ENCODE data around the gene MIF4GD. TPM values are rescaled to one million over a fixed set of nuclear protein-coding genes. Genes with fewer than 3 reads are reported as not detected.
A peak's percentile ranks its signal among the peaks of the same experiment; 100 is the strongest.

The MIF4GD gene
- total RNA-seq, 1 experiment from 2014 or later = 25.7 TPM

- H3K9me3 Mint-ChIP-seq (ENCODE audit: low read depth, unreplicated experiment) = no peaks in the 10 kb centered on the region
- CTCF ChIA-PET = no interaction called here
- no peak overlapping the region for H3K4me3 Mint-ChIP-seq (ENCODE audit: low read depth, unreplicated experiment)
- no peaks in the 10 kb centered on the region for H3K27me3 Mint-ChIP-seq (ENCODE audit: unreplicated experiment)
- peaks cover 63% of the 10 kb centered on the region for H3K36me3 Mint-ChIP-seq (ENCODE audit: insufficient read depth, unreplicated experiment)
- peaks cover 8% of the 10 kb centered on the region for H3K4me1 Mint-ChIP-seq (ENCODE audit: low read depth, unreplicated experiment)
- DNase-seq = no peak
- no TSS peak for BruUV-seq (replicated peaks)
- TF ChIP-seq CTCF (IDR thresholded peaks at IDR 0.05; ENCODE audit: unreplicated experiment) = no peak
- no peak overlapping the region for H3K27ac Mint-ChIP-seq (ENCODE audit: unreplicated experiment)
- intact Hi-C loops (cut with micrococcal nuclease; ENCODE audit: unreplicated experiment) = no loop called here
Measured at GRCh38 chr17:75242461-75243042, 28.5 kb downstream of the MIF4GD start.

GRCh38 chr17:75241996-75242460, 29.0 kb downstream of the MIF4GD start:
- BruUV-seq (replicated peaks) = no TSS peak
- no peak for TF ChIP-seq CTCF (IDR thresholded peaks at IDR 0.05; ENCODE audit: unreplicated experiment)
- H3K36me3 Mint-ChIP-seq (ENCODE audit: insufficient read depth, unreplicated experiment) = peaks cover 64% of the 10 kb centered on the region
- no peaks in the 10 kb centered on the region for H3K27me3 Mint-ChIP-seq (ENCODE audit: unreplicated experiment)
- H3K4me3 Mint-ChIP-seq (ENCODE audit: low read depth, unreplicated experiment) = no peak overlapping the region
- CTCF ChIA-PET = interaction anchor here (0.6 kb wide), 1 partner anchor 8 kb away, joined by 5 read pairs; no protein-coding TSS in a partner anchor
- no peak for DNase-seq
- intact Hi-C loops (cut with micrococcal nuclease; ENCODE audit: unreplicated experiment) = no loop called here
- H3K27ac Mint-ChIP-seq (ENCODE audit: unreplicated experiment) = no peak overlapping the region
- H3K9me3 Mint-ChIP-seq (ENCODE audit: low read depth, unreplicated experiment) = no peaks in the 10 kb centered on the region
- peaks cover 8% of the 10 kb centered on the region for H3K4me1 Mint-ChIP-seq (ENCODE audit: low read depth, unreplicated experiment)

DNA sequence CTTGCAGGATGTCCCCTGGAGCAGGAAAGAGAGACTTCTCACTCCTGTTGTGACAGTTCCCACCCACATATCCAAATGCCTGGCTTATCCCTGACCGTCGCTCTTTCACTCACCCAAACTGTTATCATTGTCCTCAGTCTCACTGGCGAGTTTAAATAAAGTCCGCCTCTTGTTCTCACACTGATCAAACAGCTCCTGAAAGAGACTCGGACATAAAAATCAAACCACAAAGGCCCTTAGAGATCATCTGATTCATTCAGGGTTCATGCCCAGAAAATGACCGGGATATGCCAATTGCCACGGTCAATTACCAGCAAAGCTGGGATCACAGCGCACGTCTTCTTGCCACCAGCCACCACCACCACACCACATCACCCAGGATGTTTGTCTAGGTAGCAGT, 29.5 kb downstream of the MIF4GD start:
- intact Hi-C loops (cut with micrococcal nuclease; ENCODE audit: unreplicated experiment) = no loop called here
- no peak for TF ChIP-seq CTCF (IDR thresholded peaks at IDR 0.05; ENCODE audit: unreplicated experiment)
- H3K4me3 Mint-ChIP-seq (ENCODE audit: low read depth, unreplicated experiment) = no peak overlapping the region
- no peak overlapping the region for H3K27ac Mint-ChIP-seq (ENCODE audit: unreplicated experiment)
- no peak for DNase-seq
- BruUV-seq (replicated peaks) = no TSS peak
- peaks cover 8% of the 10 kb centered on the region for H3K4me1 Mint-ChIP-seq (ENCODE audit: low read depth, unreplicated experiment)
- peaks cover 60% of the 10 kb centered on the region for H3K36me3 Mint-ChIP-seq (ENCODE audit: insufficient read depth, unreplicated experiment)
- H3K27me3 Mint-ChIP-seq (ENCODE audit: unreplicated experiment) = no peaks in the 10 kb centered on the region
- CTCF ChIA-PET = interaction anchor here (0.6 kb wide), 1 partner anchor 9 kb away, joined by 5 read pairs; no protein-coding TSS in a partner anchor
- no peaks in the 10 kb centered on the region for H3K9me3 Mint-ChIP-seq (ENCODE audit: low read depth, unreplicated experiment)

DNA sequence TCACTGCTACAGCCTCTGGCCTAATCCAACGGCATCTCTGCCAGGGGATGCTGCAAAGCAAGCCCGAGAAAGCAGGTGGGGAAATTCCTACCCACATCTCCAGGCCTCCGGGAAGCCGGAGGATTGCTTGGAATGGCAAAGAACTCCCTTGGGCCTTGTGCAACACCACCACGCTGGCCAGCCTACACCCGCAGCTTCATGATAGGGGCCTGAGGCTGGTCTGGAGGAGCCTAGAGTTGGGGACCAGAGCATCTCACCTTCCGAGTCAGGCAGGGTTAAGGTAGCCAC, 29.9 kb downstream of the MIF4GD start:
- intact Hi-C loops (cut with micrococcal nuclease; ENCODE audit: unreplicated experiment) = no loop called here
- no peak overlapping the region for H3K27ac Mint-ChIP-seq (ENCODE audit: unreplicated experiment)
- no peak for DNase-seq

More for the DNA sequence above, 29.9 kb downstream of the MIF4GD start:
- Mint-ChIP-seq H3K27me3 (ENCODE audit: unreplicated experiment) (no peaks in the 10 kb centered on the region), H3K9me3 (ENCODE audit: low read depth, unreplicated experiment) (no peaks in the 10 kb centered on the region), H3K4me1 (ENCODE audit: low read depth, unreplicated experiment) (peaks cover 8% of the 10 kb centered on the region), H3K36me3 (ENCODE audit: insufficient read depth, unreplicated experiment) (peaks cover 59% of the 10 kb centered on the region), H3K4me3 (ENCODE audit: low read depth, unreplicated experiment) (no peak overlapping the region)
- TF ChIP-seq CTCF (IDR thresholded peaks at IDR 0.05; ENCODE audit: unreplicated experiment) = no peak
- CTCF ChIA-PET = interaction anchor here (1.0 to 2.9 kb wide), 4 partner anchors 9 to 171 kb away, joined by 4 to 9 read pairs (median 6); partner anchors contain the start of genes GGA3 and MRPS7
- BruUV-seq (replicated peaks) = TSS peak; percentile 18

All from Calu3 (cell line).